ENCODE data around the gene SLIT3.

The SLIT3 gene

GRCh38 chr5:168798065-168799023 is 502.6 kb downstream of the SLIT3 start:
- intact Hi-C loops (cut with micrococcal nuclease), result no loop called here
- Mint-ChIP-seq H3K4me1 (ENCODE audit: low read depth) (peaks cover 9% of the 10 kb centered on the region), H3K36me3 (ENCODE audit: low read depth) (no peaks in the 10 kb centered on the region), H3K27ac (no peak overlapping the region), H3K9me3 (no peaks in the 10 kb centered on the region), H3K4me3 (no peak overlapping the region), H3K27me3 (peaks cover 2% of the 10 kb centered on the region)

- H3K4me1 Mint-ChIP-seq (ENCODE audit: low read depth), result peaks cover 9% of the 10 kb centered on the region
Measured at GRCh38 chr5:168796593-168797580, 504.1 kb downstream of the SLIT3 start.

GRCh38 chr5:168796000-168796399 is 504.9 kb downstream of the SLIT3 start:
- no peaks in the 10 kb centered on the region for H3K27me3 Mint-ChIP-seq
- no peaks in the 10 kb centered on the region for H3K36me3 Mint-ChIP-seq (ENCODE audit: low read depth)
- intact Hi-C loops (cut with micrococcal nuclease), result no loop called here
- no peak overlapping the region for H3K27ac Mint-ChIP-seq
- H3K4me3 Mint-ChIP-seq, result no peak overlapping the region
- H3K4me1 Mint-ChIP-seq (ENCODE audit: low read depth), result peaks cover 11% of the 10 kb centered on the region
- no peaks in the 10 kb centered on the region for H3K9me3 Mint-ChIP-seq

More at GRCh38 chr5:168796593-168797580, 504.1 kb downstream of the SLIT3 start:
- Mint-ChIP-seq H3K4me3 (no peak overlapping the region), H3K36me3 (ENCODE audit: low read depth) (no peaks in the 10 kb centered on the region), H3K27ac (no peak overlapping the region), H3K27me3 (peaks cover 2% of the 10 kb centered on the region), H3K9me3 (no peaks in the 10 kb centered on the region)
- intact Hi-C loops (cut with micrococcal nuclease), result no loop called here

- no peak overlapping the region for H3K27ac Mint-ChIP-seq
Measured at GRCh38 chr5:168793841-168794837, 506.8 kb downstream of the SLIT3 start.

GRCh38 chr5:168792678-168793077 is 508.3 kb downstream of the SLIT3 start:
- Mint-ChIP-seq H3K36me3 (ENCODE audit: low read depth) (no peaks in the 10 kb centered on the region), H3K27me3 (no peaks in the 10 kb centered on the region), H3K4me3 (no peak overlapping the region), H3K27ac (no peak overlapping the region), H3K4me1 (ENCODE audit: low read depth) (peaks cover 17% of the 10 kb centered on the region), H3K9me3 (no peaks in the 10 kb centered on the region)
- intact Hi-C loops (cut with micrococcal nuclease), result no loop called here

More at GRCh38 chr5:168793841-168794837, 506.8 kb downstream of the SLIT3 start:
- intact Hi-C loops (cut with micrococcal nuclease), result no loop called here
- Mint-ChIP-seq H3K4me3 (no peak overlapping the region), H3K9me3 (no peaks in the 10 kb centered on the region), H3K4me1 (ENCODE audit: low read depth) (peaks cover 17% of the 10 kb centered on the region), H3K27me3 (no peaks in the 10 kb centered on the region), H3K36me3 (ENCODE audit: low read depth) (no peaks in the 10 kb centered on the region)

GRCh38 chr5:168790671-168791250 is 510.2 kb downstream of the SLIT3 start:
- H3K4me1 Mint-ChIP-seq (ENCODE audit: low read depth), result peaks cover 17% of the 10 kb centered on the region
- no peaks in the 10 kb centered on the region for H3K27me3 Mint-ChIP-seq
- H3K9me3 Mint-ChIP-seq, result no peaks in the 10 kb centered on the region
- H3K4me3 Mint-ChIP-seq, result no peak overlapping the region
- intact Hi-C loops (cut with micrococcal nuclease), result no loop called here
- H3K27ac Mint-ChIP-seq, result no peak overlapping the region
- no peaks in the 10 kb centered on the region for H3K36me3 Mint-ChIP-seq (ENCODE audit: low read depth)

- no peak overlapping the region for H3K27ac Mint-ChIP-seq
- H3K9me3 Mint-ChIP-seq, result no peaks in the 10 kb centered on the region
- H3K4me3 Mint-ChIP-seq, result no peak overlapping the region
- H3K27me3 Mint-ChIP-seq, result no peaks in the 10 kb centered on the region
- H3K4me1 Mint-ChIP-seq (ENCODE audit: low read depth), result peaks cover 17% of the 10 kb centered on the region
- H3K36me3 Mint-ChIP-seq (ENCODE audit: low read depth), result no peaks in the 10 kb centered on the region
- intact Hi-C loops (cut with micrococcal nuclease), result no loop called here
Measured at GRCh38 chr5:168790002-168790635, 510.8 kb downstream of the SLIT3 start.

- H3K9me3 Mint-ChIP-seq, result no peaks in the 10 kb centered on the region
- H3K4me1 Mint-ChIP-seq (ENCODE audit: low read depth), result peaks cover 13% of the 10 kb centered on the region
- no peak overlapping the region for H3K27ac Mint-ChIP-seq
- H3K27me3 Mint-ChIP-seq, result no peaks in the 10 kb centered on the region
- H3K36me3 Mint-ChIP-seq (ENCODE audit: low read depth), result no peaks in the 10 kb centered on the region
- no peak overlapping the region for H3K4me3 Mint-ChIP-seq
- intact Hi-C loops (cut with micrococcal nuclease), result no loop called here
Measured at GRCh38 chr5:168788786-168789185, 512.2 kb downstream of the SLIT3 start.

GRCh38 chr5:168788107-168788506 is 512.8 kb downstream of the SLIT3 start:
- Mint-ChIP-seq H3K4me1 (ENCODE audit: low read depth) (peaks cover 13% of the 10 kb centered on the region), H3K27ac (no peak overlapping the region), H3K9me3 (no peaks in the 10 kb centered on the region), H3K27me3 (peaks cover 1% of the 10 kb centered on the region), H3K4me3 (no peak overlapping the region), H3K36me3 (ENCODE audit: low read depth) (no peaks in the 10 kb centered on the region)
- intact Hi-C loops (cut with micrococcal nuclease), result no loop called here

GRCh38 chr5:168786147-168786546 is 514.8 kb downstream of the SLIT3 start:
- Mint-ChIP-seq H3K27ac (no peak overlapping the region), H3K9me3 (no peaks in the 10 kb centered on the region), H3K36me3 (ENCODE audit: low read depth) (no peaks in the 10 kb centered on the region), H3K4me3 (no peak overlapping the region), H3K4me1 (ENCODE audit: low read depth) (peaks cover 12% of the 10 kb centered on the region), H3K27me3 (peaks cover 3% of the 10 kb centered on the region)
- intact Hi-C loops (cut with micrococcal nuclease), result no loop called here

- Mint-ChIP-seq H3K27me3 (peaks cover 3% of the 10 kb centered on the region), H3K36me3 (ENCODE audit: low read depth) (no peaks in the 10 kb centered on the region), H3K4me3 (no peak overlapping the region), H3K27ac (no peak overlapping the region), H3K4me1 (ENCODE audit: low read depth) (peaks cover 5% of the 10 kb centered on the region), H3K9me3 (no peaks in the 10 kb centered on the region)
- intact Hi-C loops (cut with micrococcal nuclease), result no loop called here
Measured at GRCh38 chr5:168784454-168784853, 516.5 kb downstream of the SLIT3 start.

- Mint-ChIP-seq H3K9me3 (no peaks in the 10 kb centered on the region), H3K27me3 (peaks cover 3% of the 10 kb centered on the region), H3K4me1 (ENCODE audit: low read depth) (peaks cover 5% of the 10 kb centered on the region), H3K4me3 (no peak overlapping the region), H3K36me3 (ENCODE audit: low read depth) (no peaks in the 10 kb centered on the region), H3K27ac (no peak overlapping the region)
- intact Hi-C loops (cut with micrococcal nuclease), result no loop called here
Measured at GRCh38 chr5:168781941-168782571, 518.9 kb downstream of the SLIT3 start.
